DND-41 (cell line): ENCODE results near the gene CDH16.

Source experiments
- ATAC-seq: fragments of 200-7000 bp; cut with Tn5 transposase; 3 replicates; pipeline ENCODE4 v1.9.1; 2021; ENCODE audit warnings: low read depth; ENCODE audit not compliant: insufficient read depth
- DNase-seq: peaks from one replicate; pipeline ENCODE4 v3.0.0-alpha.2; 2020
- H2AFZ ChIP-seq: 2 replicates; pipeline ENCODE4 v1.6.0; 2012; ENCODE audit warnings: low read depth, low read length
- H3K27ac ChIP-seq: 2 replicates; pipeline ENCODE4 v1.5.1; 2012; ENCODE audit warnings: low read length, inconsistent platforms
- H3K27me3 ChIP-seq: fragments of 200-600 bp; sonication (generic); 2 replicates; pipeline ENCODE4 v1.6.0; 2012; ENCODE audit warnings: low read length, mild to moderate bottlenecking, inconsistent platforms; ENCODE audit not compliant: insufficient read depth, poor library complexity
- H3K36me3 ChIP-seq: 2 replicates; pipeline ENCODE4 v1.5.1; 2012; ENCODE audit warnings: low read length, inconsistent platforms; ENCODE audit not compliant: insufficient read depth
- H3K4me1 ChIP-seq: 2 replicates; pipeline ENCODE4 v1.5.1; 2012; ENCODE audit warnings: mild to moderate bottlenecking, low read length; ENCODE audit not compliant: insufficient read depth
- H3K4me2 ChIP-seq: 2 replicates; pipeline ENCODE4 v1.6.0; 2012; ENCODE audit warnings: mild to moderate bottlenecking, moderate library complexity, low read length, inconsistent platforms; ENCODE audit not compliant: insufficient read depth
- H3K4me3 ChIP-seq, 2 experiments: fragments of 200-600 bp in 1 of 2; shearing (Covaris generic) in 1 of 2; 2 replicates each; pipeline ENCODE4 v1.5.1; 2012 to 2016; ENCODE audit warnings: inconsistent platforms in 2 of 2, low read length in 2 of 2, mild to moderate bottlenecking in 2 of 2, low read depth in 1 of 2, moderate library complexity in 1 of 2
- H3K79me2 ChIP-seq: 2 replicates; pipeline ENCODE4 v1.6.0; 2012; ENCODE audit warnings: low read length, inconsistent platforms; ENCODE audit not compliant: insufficient read depth
- H3K9ac ChIP-seq: 2 replicates; pipeline ENCODE4 v1.6.0; 2012; ENCODE audit warnings: low read depth, mild to moderate bottlenecking, inconsistent platforms, low read length, moderate library complexity
- H3K9me3 ChIP-seq: 2 replicates; pipeline ENCODE4 v1.5.1; 2012; ENCODE audit warnings: low read length, moderate library complexity, mild to moderate bottlenecking, inconsistent platforms; ENCODE audit not compliant: insufficient read depth, severe bottlenecking
- H4K20me1 ChIP-seq: 2 replicates; pipeline ENCODE4 v1.6.0; 2012; ENCODE audit warnings: low read length; ENCODE audit not compliant: insufficient read depth
- EZH2 ChIP-seq: IDR thresholded peaks from 3 replicates; pipeline ENCODE4 v1.6.1; 2012; ENCODE audit warnings: borderline replicate concordance, low read depth, mild to moderate bottlenecking, moderate library complexity, low read length, inconsistent platforms; ENCODE audit not compliant: severe bottlenecking
- TF ChIP-seq, protein P1 (sequence below): IDR thresholded peaks from 2 replicates; pipeline ENCODE4 v1.5.1; 2012; ENCODE audit warnings: borderline replicate concordance, low read length, moderate library complexity, mild to moderate bottlenecking; ENCODE audit not compliant: poor library complexity, severe bottlenecking; ENCODE audit errors: extremely low read depth

The CDH16 gene

DNA sequence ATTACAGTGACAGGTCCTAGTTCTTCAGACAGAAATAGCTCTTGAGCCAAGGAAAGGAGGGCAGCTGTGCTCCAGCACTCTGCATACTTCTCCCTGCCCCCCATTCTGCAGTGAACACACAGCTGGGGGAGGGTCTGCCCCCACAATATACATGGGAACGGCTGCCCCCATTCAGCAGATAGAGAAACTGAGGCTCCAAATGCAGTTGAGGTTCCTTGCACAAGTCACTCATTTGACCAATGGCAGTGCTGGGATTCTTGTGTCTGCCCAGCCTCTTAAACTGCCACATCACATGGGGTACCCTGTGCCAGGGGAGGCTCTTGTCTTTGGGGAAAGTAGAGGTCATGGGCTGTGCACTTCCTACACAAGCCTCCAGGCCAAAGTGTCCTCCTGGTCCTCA, 49.3 kb downstream of the CDH16 start:
- no peak overlapping the region for H3K4me3 ChIP-seq
- H3K9me3 ChIP-seq, result no peaks in the 10 kb centered on the region
- no peaks in the 10 kb centered on the region for H3K79me2 ChIP-seq
- no peak overlapping the region for H3K27ac ChIP-seq
- H3K9ac ChIP-seq, result no peak overlapping the region
- no peak overlapping the region for H2AFZ ChIP-seq
- no peak for ATAC-seq
- peaks cover 26% of the 10 kb centered on the region for H3K4me1 ChIP-seq
- H3K36me3 ChIP-seq, result no peaks in the 10 kb centered on the region
- no peaks in the 10 kb centered on the region for H4K20me1 ChIP-seq
- H3K27me3 ChIP-seq, result no peaks in the 10 kb centered on the region
- no peak for DNase-seq
- no peak overlapping the region for H3K4me2 ChIP-seq
- TF ChIP-seq, protein P1, sequence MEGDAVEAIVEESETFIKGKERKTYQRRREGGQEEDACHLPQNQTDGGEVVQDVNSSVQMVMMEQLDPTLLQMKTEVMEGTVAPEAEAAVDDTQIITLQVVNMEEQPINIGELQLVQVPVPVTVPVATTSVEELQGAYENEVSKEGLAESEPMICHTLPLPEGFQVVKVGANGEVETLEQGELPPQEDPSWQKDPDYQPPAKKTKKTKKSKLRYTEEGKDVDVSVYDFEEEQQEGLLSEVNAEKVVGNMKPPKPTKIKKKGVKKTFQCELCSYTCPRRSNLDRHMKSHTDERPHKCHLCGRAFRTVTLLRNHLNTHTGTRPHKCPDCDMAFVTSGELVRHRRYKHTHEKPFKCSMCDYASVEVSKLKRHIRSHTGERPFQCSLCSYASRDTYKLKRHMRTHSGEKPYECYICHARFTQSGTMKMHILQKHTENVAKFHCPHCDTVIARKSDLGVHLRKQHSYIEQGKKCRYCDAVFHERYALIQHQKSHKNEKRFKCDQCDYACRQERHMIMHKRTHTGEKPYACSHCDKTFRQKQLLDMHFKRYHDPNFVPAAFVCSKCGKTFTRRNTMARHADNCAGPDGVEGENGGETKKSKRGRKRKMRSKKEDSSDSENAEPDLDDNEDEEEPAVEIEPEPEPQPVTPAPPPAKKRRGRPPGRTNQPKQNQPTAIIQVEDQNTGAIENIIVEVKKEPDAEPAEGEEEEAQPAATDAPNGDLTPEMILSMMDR, result no peak
- no peak for TF ChIP-seq EZH2

DNA sequence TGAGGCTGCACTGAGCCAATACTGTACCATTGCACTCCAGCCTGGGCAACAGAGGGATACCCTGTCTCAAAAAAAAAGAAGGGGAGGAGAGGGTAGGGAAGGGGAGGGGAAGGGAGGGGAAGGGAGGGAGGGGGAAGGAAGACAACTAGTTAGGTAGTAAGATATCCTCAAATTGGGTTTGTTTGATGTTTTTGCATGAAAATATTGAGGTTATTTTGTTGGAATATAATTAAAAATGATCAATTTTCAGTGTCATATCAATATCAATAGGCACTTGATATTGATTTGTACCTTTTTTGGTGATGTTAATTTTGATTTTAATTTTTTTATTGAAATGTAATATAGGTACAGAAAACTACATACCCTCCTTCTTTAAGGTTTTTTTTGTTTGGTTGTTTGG, 55.0 kb downstream of the CDH16 start:
- DNase-seq (no peak), ATAC-seq (no peak)
- Histone ChIP-seq H3K36me3 (no peaks in the 10 kb centered on the region), H4K20me1 (no peaks in the 10 kb centered on the region), H3K9me3 (no peaks in the 10 kb centered on the region), H3K27ac (no peak overlapping the region), H3K27me3 (no peaks in the 10 kb centered on the region), H2AFZ (no peak overlapping the region), H3K4me3 (no peak overlapping the region), H3K79me2 (no peaks in the 10 kb centered on the region), H3K4me1 (no peaks in the 10 kb centered on the region), H3K4me2 (no peak overlapping the region), H3K9ac (no peak overlapping the region)
- TF ChIP-seq, protein P1, result no peak
- no peak for TF ChIP-seq EZH2

DNA sequence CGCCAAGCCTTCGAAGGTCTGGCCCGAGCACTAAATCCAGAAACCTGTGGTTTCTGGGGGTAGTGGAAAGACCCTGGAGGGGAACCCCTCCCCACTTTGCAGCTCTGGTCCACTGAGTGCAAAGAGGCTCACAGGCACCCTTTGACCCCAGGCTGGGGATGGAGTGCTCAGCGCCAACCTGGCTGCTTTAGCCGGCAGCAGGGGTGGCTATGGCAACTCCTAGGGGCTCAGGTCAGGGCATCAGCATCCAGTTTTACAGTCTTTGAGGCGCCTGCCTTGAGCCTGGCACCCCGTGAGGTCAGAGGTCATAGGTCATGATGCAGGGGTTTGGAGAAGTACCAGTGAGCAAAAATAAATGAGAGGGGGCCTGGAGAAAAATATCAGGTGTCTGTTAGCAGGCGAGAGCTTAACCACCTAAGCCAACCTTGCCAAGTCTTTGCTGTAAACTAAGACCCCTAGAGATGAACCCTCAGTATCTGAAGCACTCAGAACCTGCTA, 56.6 kb downstream of the CDH16 start:
- Histone ChIP-seq H3K27ac (no peak overlapping the region), H3K36me3 (no peaks in the 10 kb centered on the region), H3K4me1 (no peaks in the 10 kb centered on the region), H3K9ac (no peak overlapping the region), H3K79me2 (no peaks in the 10 kb centered on the region), H2AFZ (no peak overlapping the region), H3K27me3 (no peaks in the 10 kb centered on the region), H3K4me3 (no peak overlapping the region), H3K9me3 (no peaks in the 10 kb centered on the region), H4K20me1 (no peaks in the 10 kb centered on the region), H3K4me2 (no peak overlapping the region)
- DNase-seq (no peak), ATAC-seq (no peak)
- TF ChIP-seq, protein P1, result no peak
- no peak for TF ChIP-seq EZH2

DNA sequence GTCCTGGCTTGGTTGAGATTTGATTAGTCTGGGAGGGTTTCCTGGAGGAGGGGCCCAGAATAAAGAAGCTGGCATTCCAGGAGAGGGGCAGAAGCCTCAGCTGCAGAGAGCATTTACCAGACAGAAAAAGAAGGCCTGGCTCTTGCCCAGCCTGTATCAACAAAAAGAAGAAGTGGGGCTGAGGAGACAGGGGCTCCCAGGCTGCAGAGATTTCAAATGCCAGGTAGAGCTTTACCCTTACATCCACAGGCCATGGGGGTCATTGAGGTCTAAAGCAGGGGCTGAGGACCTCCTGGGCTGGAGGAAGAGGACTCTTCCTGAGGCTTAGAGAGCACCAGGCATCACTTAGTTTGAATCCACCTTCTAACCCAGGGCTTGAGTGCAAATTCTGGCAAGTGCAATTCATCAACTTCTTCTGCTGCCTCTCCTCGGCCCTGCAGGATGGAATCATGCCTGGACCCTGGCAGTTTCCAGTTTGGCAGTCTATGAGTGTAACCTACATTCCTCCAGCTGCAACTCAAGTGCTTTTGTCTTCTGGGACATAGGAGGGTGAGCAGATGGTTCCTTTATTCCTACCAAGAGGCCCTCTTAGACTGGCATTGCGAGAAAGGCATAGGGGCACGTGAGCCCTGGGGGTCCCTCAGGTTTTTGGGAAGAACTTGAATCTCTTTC, 59.2 kb downstream of the CDH16 start:
- Histone ChIP-seq H3K9me3 (no peaks in the 10 kb centered on the region), H3K4me2 (no peak overlapping the region), H2AFZ (no peak overlapping the region), H3K4me1 (no peaks in the 10 kb centered on the region), H3K27me3 (no peaks in the 10 kb centered on the region), H3K36me3 (no peaks in the 10 kb centered on the region), H4K20me1 (no peaks in the 10 kb centered on the region), H3K27ac (no peak overlapping the region), H3K79me2 (no peaks in the 10 kb centered on the region), H3K4me3 (no peak overlapping the region), H3K9ac (no peak overlapping the region)
- no peak for DNase-seq
- TF ChIP-seq, protein P1, result no peak
- no peak for TF ChIP-seq EZH2
- no peak for ATAC-seq
